Caki2 (cell line): Measurements from ENCODE around the gene TMF1. TPM values are rescaled to one million over a fixed set of nuclear protein-coding genes. Genes with fewer than 3 reads are reported as not detected.
A peak's percentile ranks its signal among the peaks of the same experiment; 100 is the strongest.

Experiments
- DNase-seq: peaks from one replicate; pipeline ENCODE4 v3.0.0-alpha.2; 2015; ENCODE audit warnings: low read depth
- in situ Hi-C: cut with HindIII; loops from 2 replicates; pipeline ENCODE4 v1.10.0; 2016; ENCODE audit warnings: low sequenced_read_pairs, low pct_unique_long_range_greater_than_20kb, mixed read lengths
- total RNA-seq: library from RNA; depleted of rRNA; stranded (reverse); fragments of >200 nt; shearing (Covaris generic); gene quantifications from 2 replicates; pipeline ENCODE4 v1.2.3, GENCODE V29; 2014; ENCODE audit warnings: low replicate concordance

Gene TMF1
- total RNA-seq, 1 experiment from 2014 or later: 5.7 TPM

GRCh38 chr3:69082805-69083204 lies 30.7 kb upstream of the TMF1 start:
- in situ Hi-C loops: no loop called here
- DNase-seq: peak; percentile 38

GRCh38 chr3:69082361-69082760 lies 30.2 kb upstream of the TMF1 start:
- in situ Hi-C loops: no loop called here
- DNase-seq: no peak

GRCh38 chr3:69081583-69082262 lies 29.6 kb upstream of the TMF1 start:
- DNase-seq: no peak
- in situ Hi-C loops: no loop called here

DNA sequence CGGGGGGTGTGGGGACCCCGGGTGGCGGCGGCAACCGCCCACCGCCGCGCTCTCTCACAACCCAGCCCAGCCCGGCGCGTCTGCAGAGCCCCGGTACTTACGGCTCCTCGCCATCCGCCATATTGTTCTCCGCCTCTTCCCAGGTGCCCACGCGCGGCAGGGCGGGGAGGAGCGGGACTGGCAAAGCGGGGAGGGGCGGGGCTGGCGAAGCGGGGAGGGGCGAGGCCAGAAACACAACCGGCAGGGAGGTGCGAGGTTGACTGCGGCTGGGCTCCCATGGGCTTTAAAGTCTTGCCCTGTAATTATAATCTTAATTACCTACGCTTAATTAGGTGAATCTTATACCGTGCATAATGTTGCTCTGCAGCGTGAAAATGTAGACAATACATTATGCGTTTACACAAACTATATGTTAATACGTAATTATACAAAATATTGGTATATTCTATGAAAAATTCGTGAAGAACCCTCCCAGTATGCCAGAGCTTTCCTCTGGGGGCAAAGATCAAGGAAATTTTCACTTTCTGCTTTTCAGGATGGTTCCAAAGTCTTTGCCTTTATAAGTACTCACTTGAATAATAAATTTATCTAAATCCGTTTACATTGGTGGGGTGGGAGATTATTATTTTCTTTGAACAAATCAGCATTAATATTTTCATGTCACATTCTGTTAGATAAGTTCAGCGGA lies 28.2 kb upstream of the TMF1 start, which contains the start of gene UBA3:
TSS of gene UBA3 (minus strand) at position 133 of the 688 bp plus-strand sequence. CDS start at position 121, 12 bp downstream.
- in situ Hi-C loops: no loop called here
- peak; percentile 22 for DNase-seq

- in situ Hi-C loops: no loop called here
- DNase-seq: no peak
Observed at GRCh38 chr3:69079269-69080159, 27.4 kb upstream of the TMF1 start.

GRCh38 chr3:69072928-69073327 lies 20.8 kb upstream of the TMF1 start:
- DNase-seq: no peak
- in situ Hi-C loops: no loop called here

- in situ Hi-C loops: no loop called here
- DNase-seq: no peak
Observed at GRCh38 chr3:69066121-69066520, 14.0 kb upstream of the TMF1 start.

DNA sequence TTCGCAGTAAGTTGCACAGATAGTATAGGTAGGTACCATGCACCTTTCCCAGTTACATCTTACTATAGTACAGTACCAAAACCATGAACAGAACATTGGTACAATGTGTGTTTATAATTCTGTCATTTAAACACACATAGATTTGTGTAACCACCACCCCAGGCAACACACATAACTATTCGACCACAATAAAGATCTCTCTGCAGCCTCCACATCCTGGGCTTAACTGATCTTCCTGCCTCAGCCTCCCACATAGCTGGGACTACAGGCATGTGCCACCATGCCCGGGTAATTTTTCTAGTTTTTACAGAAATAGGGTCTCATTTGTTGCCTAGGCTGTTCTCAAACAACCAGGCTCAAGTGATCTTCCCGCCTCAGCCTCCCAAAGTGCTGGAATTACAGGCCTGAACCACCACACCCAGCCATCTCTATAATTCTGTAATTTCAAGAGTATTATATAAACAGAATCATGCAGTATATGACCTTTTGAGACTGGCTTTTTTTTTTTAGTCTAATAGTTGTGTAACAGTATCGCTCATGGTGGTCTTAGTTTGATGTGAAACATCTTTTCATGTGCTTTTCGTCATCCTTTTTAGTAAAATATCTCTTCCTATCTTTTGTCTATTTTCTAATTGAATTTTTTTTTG lies 13.3 kb upstream of the TMF1 start:
- in situ Hi-C loops: no loop called here
- DNase-seq: no peak

- in situ Hi-C loops: no loop called here
- DNase-seq: no peak
Observed at GRCh38 chr3:69063636-69064035, 11.5 kb upstream of the TMF1 start.

- in situ Hi-C loops: no loop called here
- DNase-seq: no peak
Observed at GRCh38 chr3:69059688-69060087, 7.6 kb upstream of the TMF1 start.

DNA sequence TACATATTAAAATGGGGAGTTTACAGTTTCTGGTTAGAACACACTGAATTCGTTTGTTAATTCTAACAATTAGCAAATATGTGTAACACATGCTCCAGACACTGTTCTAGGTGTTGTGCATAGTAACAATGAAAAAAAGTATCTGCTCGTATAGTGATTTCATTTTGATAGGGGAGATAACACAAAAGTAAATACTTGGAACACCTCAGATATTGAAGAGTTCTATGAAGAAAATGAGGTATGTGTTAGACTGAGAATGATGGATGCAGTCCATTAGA lies 6.8 kb upstream of the TMF1 start:
- no peak for DNase-seq
- in situ Hi-C loops: no loop called here

GRCh38 chr3:69058180-69058946 lies 6.2 kb upstream of the TMF1 start:
- DNase-seq: no peak
- in situ Hi-C loops: no loop called here

DNA sequence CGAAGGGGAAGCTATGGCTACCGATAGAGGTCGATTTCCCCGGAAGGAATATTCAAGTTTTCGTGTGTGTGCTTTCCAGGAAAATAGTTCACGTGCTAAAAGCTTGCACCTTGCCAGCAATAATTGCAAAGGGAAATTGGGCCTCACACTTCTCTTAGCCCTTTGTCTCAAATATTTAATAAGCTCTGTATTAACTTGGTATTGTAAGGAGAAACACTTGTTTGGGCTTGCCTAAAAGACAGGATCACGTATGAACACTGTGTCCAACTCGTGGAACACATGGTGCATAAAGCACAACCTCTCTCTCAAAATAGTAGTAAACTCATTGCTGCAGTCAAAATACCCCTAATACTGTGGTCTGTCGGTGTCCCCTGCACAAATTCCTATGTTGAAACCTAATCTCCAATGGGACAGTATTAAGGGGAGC lies 352 bp upstream of the TMF1 start:
- DNase-seq: no peak
- in situ Hi-C loops: no loop called here

DNA sequence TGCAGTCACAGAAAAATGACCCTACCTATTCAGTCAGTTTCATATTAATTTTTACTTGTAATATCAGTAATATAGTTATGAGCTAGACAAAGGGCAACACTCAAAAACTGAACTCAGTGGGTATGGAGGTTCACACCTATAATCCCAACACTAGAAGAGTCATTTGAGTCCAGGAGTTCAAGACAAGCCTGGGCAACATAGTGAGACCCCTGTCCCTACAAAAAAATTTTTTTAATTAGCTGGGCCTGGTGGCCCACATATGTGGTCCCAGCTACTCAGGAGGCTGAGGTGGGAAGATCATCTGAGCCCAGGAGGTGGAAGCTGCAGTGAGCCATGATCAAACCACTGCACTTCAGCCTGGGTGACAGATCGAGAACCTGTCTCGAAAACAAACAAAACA lies 3.1 kb downstream of the TMF1 start:
- in situ Hi-C loops: no loop called here
- DNase-seq: no peak

GRCh38 chr3:69044608-69045007 lies 7.5 kb downstream of the TMF1 start:
- in situ Hi-C loops: no loop called here
- DNase-seq: no peak

GRCh38 chr3:69033470-69033869 lies 18.7 kb downstream of the TMF1 start:
- no peak for DNase-seq
- in situ Hi-C loops: no loop called here

DNA sequence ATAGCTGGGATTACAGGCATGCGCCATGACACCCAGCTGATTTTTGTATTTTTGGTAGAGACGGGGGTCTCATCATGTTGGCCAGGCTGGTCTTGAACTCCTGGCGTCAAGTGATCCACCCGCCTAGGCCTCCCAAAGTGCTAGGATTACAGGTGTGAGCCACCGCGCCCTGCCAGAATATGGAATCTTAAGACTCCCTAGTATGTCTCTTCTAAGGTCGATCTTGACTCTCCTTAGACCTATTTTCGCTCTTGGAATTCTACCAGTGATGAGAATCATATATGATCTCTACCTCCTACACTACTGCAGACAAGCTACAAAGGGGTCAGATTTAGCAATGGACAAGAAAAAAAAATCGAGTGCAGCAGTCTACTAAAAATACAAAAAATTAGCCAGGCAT lies 19.4 kb downstream of the TMF1 start:
- in situ Hi-C loops: no loop called here
- DNase-seq: no peak

- DNase-seq: no peak
- in situ Hi-C loops: no loop called here
Observed at GRCh38 chr3:69032142-69032541, 20.0 kb downstream of the TMF1 start.
